T-helper 2 cell treated with Interferon-gamma antibody and Interleukin-4, amounts not matched to agents 100 ng/mL and 5 ng/mL, for 36 hours (primary cell): ENCODE results near the gene NT5DC3. TPM values are rescaled to one million over a fixed set of nuclear protein-coding genes. Genes with fewer than 3 reads are reported as not detected.

Source experiments
- intact Hi-C: fragments of 100-400 bp; cut with micrococcal nuclease; formaldehyde crosslinking; loops from one replicate; pipeline ENCODE4 v1.15.1; 2023
- total RNA-seq: library from RNA; stranded (reverse); gene quantifications from 2 replicates; pipeline ENCODE4 v1.2.3, GENCODE V29; 2022

Gene NT5DC3
- total RNA-seq, 1 donor from 2014 or later, result 5.4 TPM

DNA sequence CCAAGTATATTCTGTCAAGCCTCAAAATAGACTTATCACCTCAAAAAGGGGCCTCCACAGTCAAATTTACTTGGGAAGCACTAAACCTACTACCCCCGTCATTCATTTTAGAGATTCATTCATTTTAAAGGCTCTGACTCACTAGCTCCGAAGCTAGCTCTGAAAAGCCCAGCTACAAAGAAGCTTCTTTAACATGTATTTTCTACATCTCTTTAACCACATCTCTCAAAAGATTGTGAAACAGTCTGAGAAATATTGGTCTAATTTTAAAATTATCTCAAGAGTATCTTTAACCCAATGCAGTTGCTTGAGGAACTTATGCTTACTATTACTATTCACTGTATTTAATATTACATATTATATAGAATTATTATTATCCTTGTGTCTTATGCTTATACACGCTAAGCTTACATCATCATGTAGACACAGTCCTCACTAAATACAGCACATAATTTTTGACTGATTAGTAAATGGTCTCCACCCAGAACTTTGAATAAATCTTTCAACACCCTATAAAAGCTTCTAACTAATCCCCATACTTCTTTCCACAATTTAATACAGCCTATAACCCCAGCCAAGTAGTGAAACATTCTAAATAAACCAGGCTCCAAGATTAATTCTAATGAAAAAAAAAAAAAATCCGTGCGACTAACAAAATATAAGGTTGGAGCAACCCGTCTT, 7.8 kb downstream of the NT5DC3 start:
- intact Hi-C loops, result no loop called here

DNA sequence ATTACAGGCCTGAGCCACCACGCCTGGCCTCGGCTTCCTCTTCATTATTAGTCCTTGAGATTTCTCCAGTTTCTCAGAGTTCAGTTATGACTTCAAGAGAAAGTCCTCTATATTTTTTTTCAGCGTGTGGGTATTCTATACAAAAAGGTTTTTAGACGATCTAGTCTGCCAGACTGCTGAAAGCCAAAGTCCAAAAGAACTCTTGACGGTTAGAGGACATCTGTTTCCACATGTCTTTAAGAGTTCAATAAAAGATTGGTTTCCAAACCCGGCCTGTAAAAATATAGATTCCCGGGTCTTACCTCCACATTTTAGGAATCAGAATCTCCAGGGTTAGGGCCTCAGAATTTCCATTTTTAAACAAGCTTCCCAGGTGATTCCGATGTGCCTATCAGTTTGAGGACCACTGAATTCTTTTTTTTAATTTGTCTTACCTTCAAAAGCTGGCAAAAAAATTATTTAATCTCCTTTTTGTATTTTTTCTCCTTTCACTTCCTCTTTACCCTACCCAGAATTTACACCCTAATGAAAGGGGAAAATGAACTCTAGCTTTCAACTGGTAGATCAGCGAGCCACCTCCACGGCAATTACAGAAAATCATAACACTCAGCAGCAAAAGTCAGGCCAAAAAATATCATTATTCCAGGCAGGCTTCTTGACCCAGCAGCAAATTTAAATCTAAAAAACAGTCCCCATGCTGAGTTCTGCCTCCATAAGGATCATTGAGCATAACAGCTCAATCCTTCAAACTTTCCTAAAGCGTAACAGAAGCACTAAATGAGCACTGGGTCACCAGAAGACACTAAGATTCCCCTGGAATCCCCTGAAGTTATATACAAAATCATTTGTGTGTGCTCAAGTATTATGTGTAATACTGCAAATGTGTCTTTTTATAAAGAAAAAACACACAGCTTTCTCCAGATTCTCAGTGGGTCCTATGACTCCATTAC, 8.7 kb downstream of the NT5DC3 start:
- intact Hi-C loops, result no loop called here

DNA sequence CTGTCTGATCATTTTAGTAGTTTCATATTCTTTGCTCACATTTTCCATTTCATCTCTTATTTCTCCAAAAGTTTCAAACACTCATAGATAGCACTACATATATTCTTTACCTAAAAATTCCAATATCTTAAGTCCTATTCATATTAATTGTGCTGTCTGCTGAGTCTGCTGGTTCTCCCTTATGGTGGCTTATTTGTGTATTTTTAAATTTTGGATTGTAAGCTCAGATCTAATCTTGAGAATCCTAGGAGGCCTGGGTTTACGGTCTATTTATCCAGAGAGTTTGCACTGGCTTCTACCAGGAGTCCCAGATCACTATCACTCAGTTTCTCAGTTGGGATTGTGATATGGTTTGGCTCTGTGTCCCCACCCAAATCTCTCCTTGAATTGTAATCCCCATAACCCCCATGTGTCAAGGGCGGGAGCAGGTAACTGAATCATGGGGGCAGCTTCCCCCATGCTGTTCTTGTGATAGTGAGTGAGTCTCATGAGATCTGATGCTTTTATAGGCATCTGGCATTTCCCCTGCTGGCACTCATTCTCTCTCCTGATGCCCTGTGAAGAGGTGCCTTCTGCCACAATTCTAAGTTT, 10.2 kb downstream of the NT5DC3 start:
- intact Hi-C loops, result no loop called here

DNA sequence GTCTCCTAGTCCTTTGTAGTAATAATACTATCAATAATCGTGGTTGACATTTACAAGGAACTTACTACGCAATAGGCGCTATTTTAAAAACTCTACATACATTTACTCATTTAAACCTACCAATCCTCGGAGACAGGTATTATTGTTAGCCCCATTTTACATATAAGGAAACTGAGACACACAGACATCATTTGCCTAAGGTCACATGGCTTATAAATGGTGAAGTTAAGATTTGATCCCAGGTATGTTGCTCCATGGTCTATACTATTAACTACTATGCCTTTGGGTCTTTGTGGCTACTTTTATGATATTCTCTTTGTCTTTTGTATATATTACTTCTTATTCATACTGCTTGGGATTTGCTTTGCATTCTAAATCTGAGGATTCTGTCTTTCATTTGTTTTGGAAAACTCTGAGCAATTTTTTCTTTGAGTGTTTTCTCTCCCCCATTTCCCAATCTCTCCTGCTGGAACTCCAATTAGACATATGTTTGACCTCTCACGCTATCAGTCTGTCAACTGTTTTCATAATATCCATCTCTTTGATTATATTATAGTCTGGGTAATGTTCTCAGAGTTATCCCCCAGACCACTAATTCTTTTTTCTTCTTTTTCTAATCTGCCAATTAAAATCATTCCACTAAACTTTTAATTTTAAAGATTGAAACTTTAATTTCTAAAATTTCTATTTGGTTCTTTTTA, 10.9 kb downstream of the NT5DC3 start:
- intact Hi-C loops, result no loop called here

DNA sequence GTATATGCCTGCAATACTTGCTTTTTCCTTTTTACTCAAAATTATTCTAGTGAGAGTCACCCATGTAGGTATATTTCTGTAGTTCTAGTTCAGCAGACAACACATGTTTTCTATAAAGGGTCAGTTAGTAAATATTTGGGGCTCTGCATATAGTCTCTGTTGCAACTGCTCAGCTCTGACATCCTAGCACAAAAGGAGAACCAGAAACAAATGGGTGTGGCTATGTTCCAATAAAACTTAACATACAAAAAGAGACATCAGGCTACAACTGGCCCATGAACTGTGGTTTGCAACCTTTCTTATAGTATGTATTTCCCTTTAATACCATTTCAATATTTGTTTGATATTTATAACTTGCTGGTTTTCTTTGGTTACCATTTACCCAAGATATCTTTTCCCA, 11.9 kb downstream of the NT5DC3 start:
- intact Hi-C loops, result no loop called here

DNA sequence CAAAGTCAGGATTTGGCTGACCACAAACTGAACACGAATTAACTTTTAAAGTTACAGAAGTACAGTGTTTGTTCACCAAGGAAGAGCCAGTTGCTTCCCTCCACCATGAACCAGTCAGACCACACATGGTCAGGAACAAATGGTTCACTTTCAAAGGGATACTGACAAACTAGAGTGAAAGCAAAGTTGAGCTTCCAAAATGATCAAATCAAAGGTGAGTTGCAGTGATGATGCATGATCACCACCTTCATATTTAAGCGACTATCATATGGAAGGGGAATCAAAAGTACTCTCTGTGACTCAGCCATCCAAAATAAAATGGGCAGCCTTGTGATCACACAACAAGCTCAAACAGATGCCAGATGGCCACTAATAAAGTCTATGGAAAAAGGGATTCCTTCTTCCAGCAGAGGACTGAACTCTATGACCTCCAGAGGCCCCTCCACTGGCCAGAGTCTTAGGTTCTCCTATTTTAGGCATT, 13.1 kb downstream of the NT5DC3 start:
- intact Hi-C loops, result no loop called here

DNA sequence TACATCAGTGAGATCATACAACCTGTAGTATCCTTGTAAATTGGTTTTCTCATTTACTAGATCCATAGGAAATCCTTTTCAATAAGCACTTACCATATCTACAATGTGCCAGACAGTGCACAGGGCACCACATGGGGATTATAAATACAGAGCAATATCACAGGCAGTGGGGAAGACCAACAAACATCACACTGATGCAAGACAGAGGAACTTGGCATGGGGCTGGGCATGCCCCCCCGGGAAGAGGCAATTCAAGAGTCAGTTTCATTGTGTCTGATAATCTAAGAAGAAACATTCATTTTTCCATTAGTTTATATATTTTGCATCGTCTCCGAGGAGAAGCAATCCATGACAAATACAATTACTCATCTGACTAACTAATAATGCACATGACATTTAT, 16.2 kb downstream of the NT5DC3 start:
- intact Hi-C loops, result no loop called here

DNA sequence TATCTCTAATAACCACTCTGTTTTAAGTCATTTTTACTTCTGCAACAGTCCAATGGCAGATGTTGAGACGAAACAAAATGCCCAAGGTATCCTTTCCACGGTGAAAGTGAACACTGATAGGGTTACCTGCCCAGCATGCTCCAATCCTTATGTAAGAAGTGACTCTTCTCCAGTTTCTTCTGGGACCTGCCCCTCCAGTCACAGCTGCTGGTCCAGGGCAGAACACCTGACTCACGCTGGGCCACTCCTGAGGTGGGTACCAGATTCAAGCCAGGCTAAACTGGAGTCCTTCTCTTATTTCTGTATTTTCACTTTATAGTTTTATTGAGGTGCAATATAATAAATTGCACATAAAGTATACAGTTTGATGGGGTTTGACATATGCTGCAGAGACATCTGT, 16.7 kb downstream of the NT5DC3 start:
- intact Hi-C loops, result no loop called here

DNA sequence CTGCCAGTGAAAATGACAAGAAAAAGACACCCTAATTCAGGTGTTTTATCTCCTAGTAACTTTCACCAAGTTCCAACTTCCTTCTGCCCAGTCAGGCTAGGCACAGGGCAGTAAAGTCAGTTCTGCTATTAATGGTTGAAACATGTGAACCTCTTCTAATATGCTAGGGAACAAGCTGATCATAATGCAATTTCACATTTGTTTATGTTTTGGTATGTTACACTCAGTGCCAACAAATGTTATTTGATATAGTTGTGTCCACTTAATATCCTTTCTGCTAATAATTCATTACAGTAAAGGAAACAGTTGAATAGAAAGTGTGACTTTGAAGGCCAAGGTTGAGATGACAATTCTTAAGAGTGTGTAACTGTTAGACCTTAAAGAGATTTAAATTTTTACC, 17.2 kb downstream of the NT5DC3 start:
- intact Hi-C loops, result no loop called here

DNA sequence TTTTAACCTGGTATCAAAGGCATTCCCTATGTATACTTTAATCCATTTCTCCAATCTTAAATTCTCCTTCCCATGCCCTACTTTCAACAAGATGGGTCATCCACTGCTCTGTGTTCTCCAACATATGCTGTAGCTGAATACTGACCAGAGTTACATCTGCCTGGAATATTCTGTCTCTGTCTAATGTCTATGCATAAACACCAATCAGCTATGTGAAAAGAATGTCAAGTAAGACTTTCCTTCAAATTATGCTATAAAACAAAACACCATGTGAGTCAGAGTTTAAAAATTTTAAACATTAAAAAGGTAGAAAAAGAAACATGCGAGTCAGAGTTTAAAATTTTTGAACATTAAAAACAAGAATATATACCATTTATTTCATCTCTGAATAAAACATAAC, 19.3 kb downstream of the NT5DC3 start:
- intact Hi-C loops, result no loop called here

DNA sequence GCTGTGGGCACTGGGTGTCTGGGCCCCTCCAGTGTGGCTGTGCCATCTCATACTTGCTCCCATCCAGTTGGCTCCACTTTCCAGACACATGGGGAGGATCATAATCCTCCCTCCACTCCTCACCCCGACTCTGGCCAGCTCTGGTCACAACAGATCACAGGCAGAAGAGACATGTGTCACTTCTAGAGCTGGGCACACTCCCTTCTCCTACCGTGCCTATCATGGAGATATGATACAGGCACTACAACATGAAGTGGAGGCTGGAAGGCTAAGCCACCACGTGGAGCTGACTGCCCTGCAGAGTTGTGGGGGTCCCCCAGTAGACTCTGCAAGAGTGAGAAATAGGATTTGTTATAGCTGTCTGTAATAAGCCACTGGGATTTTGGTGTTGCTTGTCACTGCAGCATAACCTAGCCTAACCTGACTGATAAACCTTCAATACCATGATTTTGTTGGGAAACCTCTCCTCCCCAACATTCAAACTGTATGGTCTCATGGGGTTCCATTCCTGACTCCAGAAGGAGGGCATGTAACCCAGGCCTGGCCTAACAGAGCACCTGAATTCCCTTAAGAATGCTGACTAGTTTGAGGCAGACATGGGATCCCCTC, 20.0 kb downstream of the NT5DC3 start:
- intact Hi-C loops, result no loop called here

DNA sequence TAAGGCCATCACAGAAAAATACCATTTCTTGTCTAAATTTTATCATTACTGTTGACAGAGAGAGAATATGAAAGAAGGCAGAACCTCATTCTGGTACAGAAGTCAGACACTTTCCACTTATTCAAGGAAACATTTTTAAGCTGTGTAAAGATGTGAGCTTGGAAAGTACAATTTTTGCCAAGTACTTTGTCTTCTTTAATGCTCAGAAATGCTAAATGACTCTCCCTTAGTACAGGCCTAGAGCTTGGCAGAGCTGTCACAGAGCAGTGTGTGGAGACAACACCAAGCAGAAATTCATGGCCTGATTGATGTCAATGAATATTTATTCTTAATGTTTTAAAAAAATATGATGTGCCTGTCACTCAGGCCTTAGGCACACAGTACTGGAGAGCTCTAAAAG, 20.7 kb downstream of the NT5DC3 start:
- intact Hi-C loops, result no loop called here

DNA sequence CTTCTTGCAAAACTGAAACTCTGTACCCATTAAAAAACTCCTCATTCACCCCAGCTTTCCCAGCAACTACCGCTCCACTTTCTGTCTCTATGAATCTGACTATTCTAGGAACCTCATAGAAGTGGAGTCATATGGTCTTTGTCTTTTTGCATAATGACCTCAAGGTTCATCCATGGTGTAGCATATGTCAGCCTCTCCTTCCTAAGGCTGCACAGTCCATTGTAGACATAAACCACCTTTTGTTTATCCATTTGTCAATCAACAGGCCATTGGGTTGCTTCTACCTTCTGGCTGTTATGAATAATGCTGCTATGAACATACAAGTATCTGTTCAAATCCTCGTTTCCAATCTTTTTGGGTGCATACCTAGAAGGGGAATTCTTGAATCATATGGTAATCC, 21.1 kb downstream of the NT5DC3 start:
- intact Hi-C loops, result no loop called here

DNA sequence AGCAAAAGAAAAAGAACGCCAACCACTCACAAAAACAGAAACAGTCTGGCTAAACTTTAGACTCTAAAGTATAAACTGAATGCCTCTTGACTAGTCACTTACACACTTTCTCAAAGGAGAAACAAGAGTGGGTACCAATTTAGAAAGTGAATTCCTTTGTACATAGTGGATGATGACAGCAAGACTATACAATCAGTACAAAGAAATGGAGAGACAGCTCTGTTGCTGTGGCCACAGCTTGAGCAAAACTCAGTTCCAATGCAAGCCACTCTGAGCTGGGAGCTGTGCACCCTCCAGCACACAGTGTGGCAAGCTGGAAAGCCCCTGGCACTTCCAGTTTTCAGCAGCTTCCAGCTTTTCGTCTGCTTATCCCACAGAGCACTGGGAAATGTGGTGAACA, 21.7 kb downstream of the NT5DC3 start:
- intact Hi-C loops, result no loop called here

DNA sequence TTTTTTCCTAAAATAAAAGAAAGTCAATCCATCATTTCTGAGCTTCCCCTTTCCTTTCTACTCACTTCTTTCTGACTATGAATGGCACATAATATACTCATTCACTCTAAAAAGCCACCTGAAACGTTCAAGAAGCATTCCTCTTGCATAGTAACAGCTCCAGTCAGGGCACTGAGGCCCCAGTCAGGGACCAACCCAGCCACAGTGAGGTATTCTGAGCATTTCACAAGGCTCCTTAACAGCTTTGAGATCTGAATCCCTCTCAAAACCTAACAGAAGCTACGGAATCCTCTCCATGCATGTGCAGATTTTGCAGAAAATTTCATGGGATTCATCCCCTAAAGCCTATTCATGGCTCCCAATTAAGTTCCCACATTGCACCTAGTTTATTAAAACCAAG, 23.2 kb downstream of the NT5DC3 start:
- intact Hi-C loops, result no loop called here

DNA sequence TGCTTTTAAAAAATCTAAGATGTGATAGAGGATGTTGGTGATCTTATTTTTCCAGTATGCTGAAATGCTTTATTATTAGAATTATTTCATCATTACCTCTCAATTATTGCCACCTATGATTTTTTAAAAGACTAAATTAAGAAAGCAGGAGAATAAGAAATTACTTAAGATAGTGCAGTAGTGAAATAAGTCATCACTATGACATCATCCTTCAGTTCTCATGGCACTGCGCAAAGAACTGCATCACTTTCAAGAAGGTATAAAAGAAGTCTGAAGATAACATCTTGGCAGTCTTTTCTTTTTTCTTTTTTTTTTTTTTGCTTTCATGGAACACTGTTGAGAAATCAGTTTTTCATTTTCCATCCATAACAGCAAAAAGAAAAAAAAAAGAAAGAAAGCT, 24.4 kb downstream of the NT5DC3 start:
- intact Hi-C loops, result no loop called here

DNA sequence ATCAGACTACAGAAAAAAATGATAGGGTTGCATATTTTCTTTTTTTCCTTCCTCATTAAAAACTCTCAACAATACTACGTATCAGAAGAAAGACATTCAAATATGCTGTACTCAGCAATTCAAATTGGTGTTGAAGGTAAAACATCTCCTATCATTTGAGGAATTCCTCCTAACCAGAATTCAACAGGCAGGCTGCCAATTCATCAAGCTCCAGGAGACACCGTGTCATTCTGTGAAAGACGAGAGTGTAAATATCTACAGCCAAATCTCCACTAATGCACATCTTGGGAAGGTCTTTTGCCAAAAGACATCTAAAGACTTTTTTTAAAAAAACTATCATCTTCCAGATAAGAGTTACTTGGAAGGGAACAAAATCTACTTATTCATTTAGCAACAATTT, 26.6 kb downstream of the NT5DC3 start:
- intact Hi-C loops, result no loop called here

DNA sequence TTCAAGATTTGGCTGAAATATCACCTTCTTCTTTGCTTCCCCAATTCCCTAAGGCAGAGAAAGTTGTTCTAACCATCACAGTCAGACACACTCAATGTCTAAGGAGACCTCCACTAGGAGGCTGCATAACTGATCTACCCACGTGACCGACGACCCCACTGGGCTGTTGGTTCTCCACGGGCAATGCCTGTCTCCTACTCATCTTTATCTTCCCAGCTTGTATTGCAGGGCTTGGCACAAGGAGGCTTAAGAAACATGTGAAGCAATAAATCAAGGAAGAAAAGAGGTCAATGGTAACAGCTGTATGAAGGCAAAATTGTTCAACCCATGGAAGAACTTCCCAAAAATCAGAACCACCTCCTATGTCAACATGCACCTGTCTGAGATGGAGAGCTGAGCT, 27.1 kb downstream of the NT5DC3 start:
- intact Hi-C loops, result no loop called here

DNA sequence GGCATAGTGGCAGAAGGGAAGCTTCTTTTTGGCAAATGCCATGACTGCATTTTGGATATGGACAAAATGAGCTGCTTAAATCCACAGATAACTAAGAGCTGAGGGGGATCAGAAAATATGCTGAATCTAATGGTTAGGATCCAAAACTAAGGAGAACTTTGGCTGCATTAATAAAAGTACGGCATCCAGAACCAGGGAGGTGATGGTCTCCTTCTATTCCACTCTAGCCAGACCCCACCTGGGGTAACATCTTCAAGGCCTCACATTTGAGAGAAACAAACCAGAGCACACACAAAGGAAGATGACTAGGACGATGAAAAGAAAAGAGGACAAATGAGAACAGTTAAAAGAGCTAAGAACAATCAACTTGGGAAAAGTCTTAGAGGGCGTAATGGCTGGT, 27.6 kb downstream of the NT5DC3 start:
- intact Hi-C loops, result no loop called here

DNA sequence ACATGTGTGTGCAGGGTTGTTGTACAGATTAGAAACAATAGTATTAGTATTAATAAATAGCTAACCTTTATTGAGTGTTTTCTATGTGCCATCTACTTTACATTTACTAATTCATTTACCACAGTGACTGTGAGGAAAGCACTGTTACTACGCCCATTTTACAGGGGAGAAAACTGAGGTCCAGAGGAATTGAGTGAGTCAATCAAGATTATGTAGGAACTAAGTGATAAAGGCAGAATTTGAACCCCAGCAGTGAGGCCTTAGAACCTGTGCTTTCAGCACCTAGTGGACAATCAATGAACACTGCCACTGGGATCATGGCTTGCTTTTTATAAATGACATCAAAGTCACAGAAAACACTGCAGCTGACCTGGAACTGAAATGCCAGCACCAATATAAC, 28.2 kb downstream of the NT5DC3 start:
- intact Hi-C loops, result no loop called here

DNA sequence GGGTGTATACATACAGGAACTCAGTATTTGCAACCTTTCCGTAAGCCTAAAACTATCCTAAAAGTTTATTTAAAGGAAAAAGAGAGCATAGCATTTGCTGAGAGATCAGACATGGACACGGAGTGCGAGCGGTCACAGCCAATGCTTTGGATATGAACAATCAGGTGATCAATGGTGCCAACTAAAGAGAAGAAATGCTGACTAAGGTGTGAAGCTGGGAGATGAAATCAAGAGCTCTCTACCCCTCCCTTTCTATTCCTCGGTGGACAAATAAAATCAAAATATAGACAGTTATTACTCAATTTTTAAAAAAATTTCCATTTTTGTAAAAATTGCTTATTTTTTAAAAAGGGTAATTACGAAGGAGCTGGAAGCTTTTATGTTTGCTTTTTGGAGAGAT, 29.2 kb downstream of the NT5DC3 start:
- intact Hi-C loops, result no loop called here
